Nephron (organoid): Measurements from ENCODE around the gene PKNOX2.

Experiments
- H3K27ac Mint-ChIP-seq, 3 experiments: 2 replicates each; pipeline ENCODE4 v1.8.0; 2020; ENCODE audit warnings: mixed read lengths in 3 of 3, mild to moderate bottlenecking in 2 of 3, moderate library complexity in 1 of 3
- H3K27me3 Mint-ChIP-seq: 2 replicates; pipeline ENCODE4 v1.8.0; 2021; ENCODE audit warnings: low read depth, mild to moderate bottlenecking, moderate library complexity, mixed read lengths
- H3K36me3 Mint-ChIP-seq: 2 replicates; pipeline ENCODE4 v1.8.0; 2020; ENCODE audit warnings: low read depth, mixed read lengths
- H3K4me1 Mint-ChIP-seq: 2 replicates; pipeline ENCODE4 v1.8.0; 2020; ENCODE audit warnings: mixed read lengths
- H3K4me3 Mint-ChIP-seq, 3 experiments: 2 replicates each; pipeline ENCODE4 v1.8.0; 2020; ENCODE audit warnings: mild to moderate bottlenecking in 3 of 3, mixed read lengths in 3 of 3, moderate library complexity in 2 of 3
- H3K9me3 Mint-ChIP-seq: 2 replicates; pipeline ENCODE4 v1.8.0; 2020; ENCODE audit warnings: mixed read lengths
- TF ChIP-seq, protein P1 (sequence below), 3 experiments: fragments of 200-600 bp; sonication (generic); IDR thresholded peaks; one replicate each; pipeline ENCODE4 v1.5.0; 2021; ENCODE audit warnings: antibody characterized with exemption in 3 of 3; ENCODE audit not compliant: unreplicated experiment in 3 of 3

Gene PKNOX2

DNA sequence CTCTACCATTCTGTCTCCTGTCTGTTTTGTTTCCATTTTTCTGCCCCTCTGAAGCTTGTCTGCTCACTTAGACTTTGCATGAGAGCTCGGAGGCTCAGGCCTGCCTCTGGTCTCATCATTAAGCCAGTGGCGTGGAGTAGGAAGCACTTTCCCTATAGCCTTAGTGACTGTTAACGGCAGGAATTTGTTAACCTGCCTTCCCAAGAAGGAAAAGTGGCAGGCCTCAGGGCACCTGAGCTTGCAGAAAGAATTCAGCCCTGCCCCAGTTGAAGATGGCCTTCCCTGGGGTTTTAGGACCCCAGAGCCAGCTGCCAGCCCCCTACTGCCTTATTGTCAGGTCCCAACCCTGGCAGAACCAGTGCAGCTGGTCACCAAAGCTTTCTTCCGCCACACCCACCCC is 93.2 kb downstream of the PKNOX2 start:
- TF ChIP-seq, protein P1, sequence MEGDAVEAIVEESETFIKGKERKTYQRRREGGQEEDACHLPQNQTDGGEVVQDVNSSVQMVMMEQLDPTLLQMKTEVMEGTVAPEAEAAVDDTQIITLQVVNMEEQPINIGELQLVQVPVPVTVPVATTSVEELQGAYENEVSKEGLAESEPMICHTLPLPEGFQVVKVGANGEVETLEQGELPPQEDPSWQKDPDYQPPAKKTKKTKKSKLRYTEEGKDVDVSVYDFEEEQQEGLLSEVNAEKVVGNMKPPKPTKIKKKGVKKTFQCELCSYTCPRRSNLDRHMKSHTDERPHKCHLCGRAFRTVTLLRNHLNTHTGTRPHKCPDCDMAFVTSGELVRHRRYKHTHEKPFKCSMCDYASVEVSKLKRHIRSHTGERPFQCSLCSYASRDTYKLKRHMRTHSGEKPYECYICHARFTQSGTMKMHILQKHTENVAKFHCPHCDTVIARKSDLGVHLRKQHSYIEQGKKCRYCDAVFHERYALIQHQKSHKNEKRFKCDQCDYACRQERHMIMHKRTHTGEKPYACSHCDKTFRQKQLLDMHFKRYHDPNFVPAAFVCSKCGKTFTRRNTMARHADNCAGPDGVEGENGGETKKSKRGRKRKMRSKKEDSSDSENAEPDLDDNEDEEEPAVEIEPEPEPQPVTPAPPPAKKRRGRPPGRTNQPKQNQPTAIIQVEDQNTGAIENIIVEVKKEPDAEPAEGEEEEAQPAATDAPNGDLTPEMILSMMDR (IDR thresholded peaks at IDR 0.05; ENCODE audit: unreplicated experiment in 3 of 3), result no peak
- H3K27ac Mint-ChIP-seq, result peak overlapping the region; percentile 45 to 95 (median 68)
- H3K9me3 Mint-ChIP-seq, result no peaks in the 10 kb centered on the region

DNA sequence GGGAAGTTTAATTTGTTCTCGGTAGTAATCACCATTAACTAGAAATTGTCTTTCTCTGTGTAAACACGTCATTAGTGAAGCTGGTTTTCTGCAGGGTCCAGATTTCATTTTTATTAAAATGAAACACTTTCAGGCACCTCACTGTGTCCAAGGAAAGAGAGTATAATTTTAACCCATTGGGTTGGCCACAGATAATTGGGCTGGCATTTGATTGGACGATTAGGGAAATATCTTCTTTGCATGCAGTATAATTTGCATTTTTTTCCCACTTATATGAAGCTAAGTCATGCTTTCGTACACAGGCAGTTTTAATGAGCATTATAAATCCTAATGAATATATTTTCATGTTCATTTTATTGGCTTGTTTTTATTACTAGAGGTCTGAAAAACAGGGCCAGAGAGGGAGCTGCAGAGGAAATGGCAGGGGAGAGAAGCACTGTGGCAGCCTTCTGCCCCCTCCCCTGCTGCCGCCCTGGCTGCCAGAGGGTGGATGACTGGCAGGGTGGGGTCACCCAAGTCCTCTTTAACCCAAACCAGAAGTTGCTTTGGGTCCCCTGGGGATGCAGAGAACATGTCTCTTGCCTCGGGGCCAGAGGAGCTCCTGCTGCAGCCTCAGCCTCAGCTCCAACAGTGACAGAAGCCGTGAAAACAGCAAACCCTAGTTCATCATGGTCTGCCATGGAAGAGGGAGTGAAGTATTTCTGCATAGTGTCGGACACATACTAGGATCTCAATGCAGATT is 93.9 kb downstream of the PKNOX2 start:
- Mint-ChIP-seq H3K4me1 (peaks cover 80% of the 10 kb centered on the region), H3K27ac (peak overlapping the region; percentile 45 to 95 (median 68)), H3K36me3 (no peaks in the 10 kb centered on the region), H3K4me3 (no peak overlapping the region), H3K9me3 (no peaks in the 10 kb centered on the region), H3K27me3 (no peaks in the 10 kb centered on the region)
- TF ChIP-seq, protein P1 (IDR thresholded peaks at IDR 0.05; ENCODE audit: unreplicated experiment in 3 of 3), result peak in 1 of 3 experiments; percentile 12

More for the DNA sequence above, 93.2 kb downstream of the PKNOX2 start:
- Mint-ChIP-seq H3K4me3 (no peak overlapping the region), H3K4me1 (peaks cover 77% of the 10 kb centered on the region), H3K36me3 (no peaks in the 10 kb centered on the region), H3K27me3 (no peaks in the 10 kb centered on the region)

GRCh38 chr11:125261588-125261987 is 97.0 kb downstream of the PKNOX2 start:
- H3K4me3 Mint-ChIP-seq, result peak overlapping the region; percentile 18 to 41 (median 40)

GRCh38 chr11:125262194-125262829 is 97.8 kb downstream of the PKNOX2 start:
- H3K27me3 Mint-ChIP-seq, result no peaks in the 10 kb centered on the region
- H3K36me3 Mint-ChIP-seq, result no peaks in the 10 kb centered on the region
- peak overlapping the region; percentile 95 to 99 (median 97) for H3K27ac Mint-ChIP-seq
- H3K4me1 Mint-ChIP-seq, result peaks cover 88% of the 10 kb centered on the region
- TF ChIP-seq, protein P1 (IDR thresholded peaks at IDR 0.05; ENCODE audit: unreplicated experiment in 3 of 3), result no peak
- H3K4me3 Mint-ChIP-seq, result peak overlapping the region; percentile 45 to 67 (median 54)
- no peaks in the 10 kb centered on the region for H3K9me3 Mint-ChIP-seq

More at GRCh38 chr11:125261588-125261987, 97.0 kb downstream of the PKNOX2 start:
- TF ChIP-seq, protein P1 (IDR thresholded peaks at IDR 0.05; ENCODE audit: unreplicated experiment in 3 of 3), result no peak
- no peaks in the 10 kb centered on the region for H3K9me3 Mint-ChIP-seq
- H3K36me3 Mint-ChIP-seq, result no peaks in the 10 kb centered on the region
- no peaks in the 10 kb centered on the region for H3K27me3 Mint-ChIP-seq
- H3K4me1 Mint-ChIP-seq, result peaks cover 88% of the 10 kb centered on the region
- H3K27ac Mint-ChIP-seq, result peak overlapping the region; percentile 95 to 99 (median 97)

GRCh38 chr11:125262830-125263218 is 98.3 kb downstream of the PKNOX2 start:
- H3K36me3 Mint-ChIP-seq, result no peaks in the 10 kb centered on the region
- peak overlapping the region; percentile 95 to 99 (median 97) for H3K27ac Mint-ChIP-seq
- H3K9me3 Mint-ChIP-seq, result no peaks in the 10 kb centered on the region
- TF ChIP-seq, protein P1 (IDR thresholded peaks at IDR 0.05; ENCODE audit: unreplicated experiment in 3 of 3), result no peak
- H3K4me1 Mint-ChIP-seq, result peaks cover 88% of the 10 kb centered on the region
- peaks cover 4% of the 10 kb centered on the region for H3K27me3 Mint-ChIP-seq
- peak overlapping the region; percentile 45 to 67 (median 54) for H3K4me3 Mint-ChIP-seq
